ENCODE measurements around the gene VAMP2. TPM values are rescaled to one million over a fixed set of nuclear protein-coding genes. Genes with fewer than 3 reads are reported as not detected.
A peak's percentile ranks its signal among the peaks of the same experiment; 100 is the strongest.

VAMP2 gene
- total RNA-seq, 4 donors from 2014 or later: 43.5 to 58.9 (median 49.3) TPM

DNA sequence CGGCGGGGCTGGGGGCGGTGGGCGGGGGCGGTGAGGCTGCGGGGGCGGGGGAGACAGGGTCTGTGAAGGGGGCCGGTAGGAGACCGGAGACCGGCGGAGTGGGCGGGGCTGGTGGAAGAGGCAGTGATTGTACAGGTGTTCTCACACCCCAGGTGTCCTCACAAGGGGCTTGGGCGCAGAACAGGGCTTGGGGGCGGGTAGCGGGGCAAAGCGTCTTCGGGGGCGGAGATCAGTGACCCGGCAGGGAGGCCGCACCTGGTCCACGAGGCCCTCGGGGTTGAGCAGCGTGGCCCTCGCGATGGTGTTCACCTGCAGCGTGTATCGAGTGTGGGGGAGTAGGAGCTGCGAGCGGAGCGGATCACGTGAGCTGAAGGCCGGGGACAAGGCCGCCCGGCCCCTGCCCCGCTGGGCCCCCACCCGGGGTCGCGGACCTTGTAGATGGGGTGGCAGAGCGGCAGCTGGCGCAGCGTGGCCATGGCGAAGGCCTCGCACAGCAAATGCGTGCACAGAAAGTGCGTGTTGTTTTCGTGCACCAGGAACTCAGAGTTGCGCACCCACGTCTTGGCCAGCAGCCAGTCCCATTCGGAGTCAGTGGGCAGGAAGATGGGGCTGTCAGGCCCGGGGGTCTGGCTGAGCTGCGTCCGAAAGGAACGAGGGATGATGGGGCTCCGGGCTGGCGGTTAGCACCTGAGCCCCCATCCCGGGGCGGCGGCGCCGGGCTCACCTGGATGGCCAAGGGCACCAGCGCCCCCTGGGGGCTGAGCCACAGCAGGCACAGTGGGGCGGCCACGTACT lies 52.9 kb downstream of the VAMP2 start:
- no peak overlapping the region for H3K4me3 ChIP-seq (ENCODE audit: low read depth, poor library complexity, severe bottlenecking)
- DNase-seq (ENCODE audit: low spot score in 2 of 2): peak in 1 of 2 donors; percentile 91
- WGBS, 2 donors: 8 to 10% methylated on average over 31 to 37 of the region's 63 CpGs
- no peak for TF ChIP-seq POLR2A (IDR thresholded peaks at IDR 0.05)
- TF ChIP-seq, protein P1, sequence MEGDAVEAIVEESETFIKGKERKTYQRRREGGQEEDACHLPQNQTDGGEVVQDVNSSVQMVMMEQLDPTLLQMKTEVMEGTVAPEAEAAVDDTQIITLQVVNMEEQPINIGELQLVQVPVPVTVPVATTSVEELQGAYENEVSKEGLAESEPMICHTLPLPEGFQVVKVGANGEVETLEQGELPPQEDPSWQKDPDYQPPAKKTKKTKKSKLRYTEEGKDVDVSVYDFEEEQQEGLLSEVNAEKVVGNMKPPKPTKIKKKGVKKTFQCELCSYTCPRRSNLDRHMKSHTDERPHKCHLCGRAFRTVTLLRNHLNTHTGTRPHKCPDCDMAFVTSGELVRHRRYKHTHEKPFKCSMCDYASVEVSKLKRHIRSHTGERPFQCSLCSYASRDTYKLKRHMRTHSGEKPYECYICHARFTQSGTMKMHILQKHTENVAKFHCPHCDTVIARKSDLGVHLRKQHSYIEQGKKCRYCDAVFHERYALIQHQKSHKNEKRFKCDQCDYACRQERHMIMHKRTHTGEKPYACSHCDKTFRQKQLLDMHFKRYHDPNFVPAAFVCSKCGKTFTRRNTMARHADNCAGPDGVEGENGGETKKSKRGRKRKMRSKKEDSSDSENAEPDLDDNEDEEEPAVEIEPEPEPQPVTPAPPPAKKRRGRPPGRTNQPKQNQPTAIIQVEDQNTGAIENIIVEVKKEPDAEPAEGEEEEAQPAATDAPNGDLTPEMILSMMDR (IDR thresholded peaks at IDR 0.05): peak in 1 of 3 donors; percentile 64
- intact Hi-C loops (cut with DNase I; ENCODE audit: low total_unique reads): no loop called here

MicroRNAs within 50 kb of the gene (microRNA counts, 767-probe panel; counts per million panel counts)
- 0 to 358 counts per million in 2 donors for microRNA hsa-miR-4521

Small RNA genes within 50 kb of the gene (microRNA-seq; reads per million reads assigned to microRNA genes)
- gene MIR4521 (ENCODE audit: borderline number of aligned reads in 1 of 2, borderline replicate concordance in 2 of 2) (1.1 to 8.8 reads per million in 2 donors), gene MIR6883 (ENCODE audit: borderline number of aligned reads in 1 of 2, borderline replicate concordance in 2 of 2) (0.57 to 2.0 reads per million in 2 donors)

Other genes starting within 250 kb of the VAMP2 start
- 100 to 1,000 TPM; 111 to 202 (median 172) TPM for gene RNF227, start 246.7 kb downstream of the VAMP2 start, total RNA-seq
- gene KCNAB3, start 233.1 kb downstream of the VAMP2 start, total RNA-seq: under 1 TPM; 0.10 to 0.49 (median 0.24) TPM
- 10 to 100 TPM; 39.8 to 62.5 (median 52.2) TPM for gene TRAPPC1, start 231.0 kb downstream of the VAMP2 start, total RNA-seq
- gene CNTROB, start 230.7 kb downstream of the VAMP2 start, total RNA-seq: 10 to 100 TPM; 23.4 to 43.1 (median 27.0) TPM
- gene GUCY2D, start 160.3 kb downstream of the VAMP2 start, total RNA-seq: under 1 TPM in 1 of 4 donors, not detected in 3; 0.13 TPM
- gene ALOX15B, start 123.9 kb downstream of the VAMP2 start, total RNA-seq: 100 to 1,000 TPM in 1 of 4 donors, 10 to 100 TPM in 3; 13.9 to 116 (median 59.9) TPM
- gene ALOX12B, start 75.2 kb downstream of the VAMP2 start, total RNA-seq: 100 to 1,000 TPM; 131 to 246 (median 157) TPM
- 100 to 1,000 TPM in 1 of 4 donors, 10 to 100 TPM in 3; 73.8 to 143 (median 88.2) TPM for gene ALOXE3, start 44.4 kb downstream of the VAMP2 start, total RNA-seq
- not detected for gene HES7, start 38.8 kb downstream of the VAMP2 start, total RNA-seq
- 100 to 1,000 TPM; 197 to 545 (median 266) TPM for gene PER1, start 10.5 kb downstream of the VAMP2 start, total RNA-seq
- gene TMEM107, start 13.4 kb upstream of the VAMP2 start, total RNA-seq: 10 to 100 TPM; 15.9 to 21.0 (median 17.6) TPM
- gene BORCS6, start 27.2 kb upstream of the VAMP2 start, total RNA-seq: 10 to 100 TPM; 22.0 to 26.6 (median 25.0) TPM
- gene AURKB, start 47.6 kb upstream of the VAMP2 start, total RNA-seq: 10 to 100 TPM in 2 of 4 donors, 1 to 10 TPM in 2; 3.2 to 12.9 (median 8.6) TPM
- gene CTC1, start 85.1 kb upstream of the VAMP2 start, total RNA-seq: 10 to 100 TPM; 11.2 to 32.0 (median 15.9) TPM
- 10 to 100 TPM in 3 of 4 donors, 1 to 10 TPM in 1; 6.2 to 19.0 (median 15.7) TPM for gene PFAS, start 86.3 kb upstream of the VAMP2 start, total RNA-seq
- gene RANGRF, start 125.7 kb upstream of the VAMP2 start, total RNA-seq: 10 to 100 TPM; 11.4 to 18.1 (median 13.5) TPM
- 1 to 10 TPM in 2 of 4 donors, under 1 TPM in 1, not detected in 1; 0.27 to 3.7 (median 2.6) TPM for gene SLC25A35, start 132.5 kb upstream of the VAMP2 start, total RNA-seq
- gene ARHGEF15, start 147.3 kb upstream of the VAMP2 start, total RNA-seq: 10 to 100 TPM in 2 of 4 donors, 1 to 10 TPM in 2; 4.5 to 18.8 (median 10.0) TPM
- not detected for gene ODF4, start 176.9 kb upstream of the VAMP2 start, total RNA-seq
- 1,000 to 10,000 TPM; 3,126 to 5,795 (median 3,707) TPM for gene RPL26, start 220.2 kb upstream of the VAMP2 start, total RNA-seq
- 10 to 100 TPM; 13.4 to 16.3 (median 15.0) TPM for gene RNF222, start 234.9 kb upstream of the VAMP2 start, total RNA-seq